Astrocyte of the cerebellum (primary cell): ENCODE results near the gene PPAN.

ENCODE experiments used
- DNase-seq: peaks from one replicate; pipeline ENCODE4 v3.0.0-alpha.2; 2011; ENCODE audit warnings: low read depth
- H3K4me3 ChIP-seq: 2 replicates; pipeline ENCODE4 v1.5.1; 2011; ENCODE audit warnings: mild to moderate bottlenecking, low read depth, low read length, moderate library complexity
- in situ Hi-C: cut with HindIII; loops from 2 replicates; pipeline ENCODE4 v1.10.0; 2017; ENCODE audit warnings: low sequenced_read_pairs
- TF ChIP-seq, protein P1 (sequence below): IDR thresholded peaks from 2 replicates; pipeline ENCODE4 v1.5.1; 2012; ENCODE audit warnings: low read length, low read depth, moderate library complexity, mild to moderate bottlenecking; ENCODE audit errors: missing control alignments

PPAN gene

GRCh38 chr19:10102787-10103236, 3.4 kb upstream of the PPAN start:
- TF ChIP-seq, protein P1, sequence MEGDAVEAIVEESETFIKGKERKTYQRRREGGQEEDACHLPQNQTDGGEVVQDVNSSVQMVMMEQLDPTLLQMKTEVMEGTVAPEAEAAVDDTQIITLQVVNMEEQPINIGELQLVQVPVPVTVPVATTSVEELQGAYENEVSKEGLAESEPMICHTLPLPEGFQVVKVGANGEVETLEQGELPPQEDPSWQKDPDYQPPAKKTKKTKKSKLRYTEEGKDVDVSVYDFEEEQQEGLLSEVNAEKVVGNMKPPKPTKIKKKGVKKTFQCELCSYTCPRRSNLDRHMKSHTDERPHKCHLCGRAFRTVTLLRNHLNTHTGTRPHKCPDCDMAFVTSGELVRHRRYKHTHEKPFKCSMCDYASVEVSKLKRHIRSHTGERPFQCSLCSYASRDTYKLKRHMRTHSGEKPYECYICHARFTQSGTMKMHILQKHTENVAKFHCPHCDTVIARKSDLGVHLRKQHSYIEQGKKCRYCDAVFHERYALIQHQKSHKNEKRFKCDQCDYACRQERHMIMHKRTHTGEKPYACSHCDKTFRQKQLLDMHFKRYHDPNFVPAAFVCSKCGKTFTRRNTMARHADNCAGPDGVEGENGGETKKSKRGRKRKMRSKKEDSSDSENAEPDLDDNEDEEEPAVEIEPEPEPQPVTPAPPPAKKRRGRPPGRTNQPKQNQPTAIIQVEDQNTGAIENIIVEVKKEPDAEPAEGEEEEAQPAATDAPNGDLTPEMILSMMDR = no peak
- in situ Hi-C loops = no loop called here
- no peak for DNase-seq
- no peak overlapping the region for H3K4me3 ChIP-seq

DNA sequence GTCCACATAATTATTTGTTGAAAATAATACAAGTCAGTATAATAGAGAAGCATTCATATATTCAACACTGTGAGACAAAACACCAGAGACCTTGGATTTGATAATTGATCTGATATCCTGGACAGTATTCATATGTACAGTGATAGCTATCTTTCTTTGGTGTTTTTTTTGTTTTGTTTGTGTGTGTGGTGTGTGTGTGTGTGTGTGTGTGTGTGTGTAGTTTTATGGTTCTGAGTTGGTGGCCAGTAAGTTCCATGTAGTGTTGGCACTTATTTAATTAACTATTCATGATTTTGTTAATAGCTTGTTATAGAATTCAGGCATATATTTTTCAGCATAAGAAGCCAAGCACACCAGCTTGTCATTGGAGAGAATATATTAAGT, 2.0 kb upstream of the PPAN start:
- DNase-seq = no peak
- TF ChIP-seq, protein P1 = no peak
- in situ Hi-C loops = no loop called here
- no peak overlapping the region for H3K4me3 ChIP-seq

DNA sequence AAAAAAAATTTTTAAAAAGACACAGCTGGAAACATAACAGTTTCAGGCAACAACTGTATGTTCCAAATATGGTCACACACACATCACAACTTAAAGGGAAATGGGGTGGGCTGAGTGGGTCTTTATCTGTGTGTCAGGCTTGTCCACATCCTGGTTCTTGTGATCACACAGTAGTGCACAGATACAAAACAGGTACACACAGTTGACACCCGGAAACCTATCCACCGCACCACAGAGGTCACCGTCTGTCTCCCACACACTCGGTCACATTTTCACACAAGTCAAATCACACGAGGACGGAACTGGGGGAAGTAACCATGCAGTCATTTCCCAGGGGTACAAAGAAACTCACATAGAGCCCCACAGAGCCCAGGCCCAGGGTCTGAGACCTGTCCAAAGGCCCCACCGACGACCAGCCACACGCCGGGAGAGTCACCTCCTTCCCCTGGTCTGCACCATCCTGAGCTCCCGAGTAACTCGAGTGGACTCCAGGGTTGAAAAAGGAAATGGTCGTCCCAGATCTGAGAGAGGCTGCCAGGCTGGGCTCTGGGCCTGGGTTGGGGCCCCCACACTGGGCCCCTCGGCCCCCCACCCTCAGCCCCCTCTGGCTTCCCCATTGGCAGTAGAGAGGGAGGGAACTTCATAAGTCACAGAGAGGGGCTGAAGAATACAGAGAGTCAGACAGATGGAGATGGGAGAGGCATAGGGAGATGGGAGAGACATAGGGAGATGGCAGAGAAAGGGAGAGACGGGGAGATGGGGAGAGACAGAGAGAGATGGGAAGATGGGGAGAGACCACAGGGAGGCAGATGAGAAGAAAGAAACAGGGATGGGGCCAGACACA, 1.3 kb upstream of the PPAN start:
- DNase-seq = no peak
- in situ Hi-C loops = no loop called here
- TF ChIP-seq, protein P1 = no peak
- no peak overlapping the region for H3K4me3 ChIP-seq

GRCh38 chr19:10105509-10106099, 558 bp upstream of the PPAN start:
- in situ Hi-C loops = no loop called here
- DNase-seq = no peak
- TF ChIP-seq, protein P1 = no peak
- H3K4me3 ChIP-seq = peak overlapping the region; percentile 72

- in situ Hi-C loops = no loop called here
- TF ChIP-seq, protein P1 = no peak
- DNase-seq = no peak
- peak overlapping the region; percentile 72 for H3K4me3 ChIP-seq
Observed at GRCh38 chr19:10107254-10107653, 1.1 kb downstream of the PPAN start.

DNA sequence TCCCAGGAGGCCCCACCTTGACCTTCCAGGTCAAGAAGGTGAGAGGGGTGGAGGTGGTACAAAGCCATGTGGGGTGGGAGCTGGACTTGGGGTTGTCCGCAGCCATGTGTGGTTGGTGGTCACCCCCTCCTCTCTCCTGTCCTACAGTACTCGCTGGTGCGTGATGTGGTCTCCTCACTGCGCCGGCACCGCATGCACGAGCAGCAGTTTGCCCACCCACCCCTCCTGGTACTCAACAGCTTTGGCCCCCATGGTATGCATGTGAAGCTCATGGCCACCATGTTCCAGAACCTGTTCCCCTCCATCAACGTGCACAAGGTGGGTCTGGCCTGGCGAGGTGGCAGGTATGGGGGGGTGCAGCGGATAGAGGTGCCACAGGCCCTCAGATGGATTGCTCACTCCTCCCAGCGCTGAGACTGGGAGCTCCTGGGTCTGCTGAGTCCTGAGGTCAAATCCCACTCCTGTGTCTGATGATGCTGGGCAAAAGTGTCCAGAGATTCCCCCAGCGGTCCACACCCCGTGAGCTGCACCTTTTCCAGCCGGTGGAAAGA, 1.7 kb downstream of the PPAN start:
- H3K4me3 ChIP-seq = no peak overlapping the region
- DNase-seq = no peak
- TF ChIP-seq, protein P1 = no peak
- in situ Hi-C loops = no loop called here
